ENCODE measurements around the gene PTCH2.

The PTCH2 gene, protein sequence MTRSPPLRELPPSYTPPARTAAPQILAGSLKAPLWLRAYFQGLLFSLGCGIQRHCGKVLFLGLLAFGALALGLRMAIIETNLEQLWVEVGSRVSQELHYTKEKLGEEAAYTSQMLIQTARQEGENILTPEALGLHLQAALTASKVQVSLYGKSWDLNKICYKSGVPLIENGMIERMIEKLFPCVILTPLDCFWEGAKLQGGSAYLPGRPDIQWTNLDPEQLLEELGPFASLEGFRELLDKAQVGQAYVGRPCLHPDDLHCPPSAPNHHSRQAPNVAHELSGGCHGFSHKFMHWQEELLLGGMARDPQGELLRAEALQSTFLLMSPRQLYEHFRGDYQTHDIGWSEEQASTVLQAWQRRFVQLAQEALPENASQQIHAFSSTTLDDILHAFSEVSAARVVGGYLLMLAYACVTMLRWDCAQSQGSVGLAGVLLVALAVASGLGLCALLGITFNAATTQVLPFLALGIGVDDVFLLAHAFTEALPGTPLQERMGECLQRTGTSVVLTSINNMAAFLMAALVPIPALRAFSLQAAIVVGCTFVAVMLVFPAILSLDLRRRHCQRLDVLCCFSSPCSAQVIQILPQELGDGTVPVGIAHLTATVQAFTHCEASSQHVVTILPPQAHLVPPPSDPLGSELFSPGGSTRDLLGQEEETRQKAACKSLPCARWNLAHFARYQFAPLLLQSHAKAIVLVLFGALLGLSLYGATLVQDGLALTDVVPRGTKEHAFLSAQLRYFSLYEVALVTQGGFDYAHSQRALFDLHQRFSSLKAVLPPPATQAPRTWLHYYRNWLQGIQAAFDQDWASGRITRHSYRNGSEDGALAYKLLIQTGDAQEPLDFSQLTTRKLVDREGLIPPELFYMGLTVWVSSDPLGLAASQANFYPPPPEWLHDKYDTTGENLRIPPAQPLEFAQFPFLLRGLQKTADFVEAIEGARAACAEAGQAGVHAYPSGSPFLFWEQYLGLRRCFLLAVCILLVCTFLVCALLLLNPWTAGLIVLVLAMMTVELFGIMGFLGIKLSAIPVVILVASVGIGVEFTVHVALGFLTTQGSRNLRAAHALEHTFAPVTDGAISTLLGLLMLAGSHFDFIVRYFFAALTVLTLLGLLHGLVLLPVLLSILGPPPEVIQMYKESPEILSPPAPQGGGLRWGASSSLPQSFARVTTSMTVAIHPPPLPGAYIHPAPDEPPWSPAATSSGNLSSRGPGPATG
- long read RNA-seq, donor 1, result 0 reads
- long read RNA-seq, donor 2, result 0 reads
- long read RNA-seq, donor 3, result 0 reads
- long read RNA-seq, donor 4, result 0 reads
- long read RNA-seq, donor 5, result 0 reads
- long read RNA-seq, donor 6, result 0 reads
- long read RNA-seq, donor 7, result 0 reads
- long read RNA-seq, donor 8, result 0 reads

- DNase-seq, result peak; percentile 92
Observed at GRCh38 chr1:44842862-44843655, at the start of gene PTCH2. Gene PTCH2 (minus strand): TSS chr1:44843253. CDS start chr1:44842932, 321 bp downstream.

DNA sequence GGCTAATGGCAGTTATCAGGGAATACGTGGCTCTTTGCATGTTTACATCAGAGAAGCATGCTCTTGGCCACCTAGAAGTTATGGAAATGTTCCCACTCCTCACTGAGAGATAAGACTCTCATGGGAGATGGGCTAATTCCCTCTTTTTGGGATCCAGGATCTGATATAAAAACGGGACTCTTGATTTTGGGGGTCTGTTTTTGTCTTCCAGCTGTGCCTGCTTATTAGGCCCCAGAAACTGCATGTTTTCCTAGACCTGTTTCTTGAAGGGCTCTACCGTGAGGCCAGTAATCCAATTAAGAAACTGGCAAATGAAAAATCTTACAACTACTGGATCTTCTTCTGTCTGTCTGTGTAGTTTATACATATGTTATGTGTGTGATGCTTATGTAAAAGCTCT is 47.0 kb upstream of the PTCH2 start:
- DNase-seq, result no peak

DNA sequence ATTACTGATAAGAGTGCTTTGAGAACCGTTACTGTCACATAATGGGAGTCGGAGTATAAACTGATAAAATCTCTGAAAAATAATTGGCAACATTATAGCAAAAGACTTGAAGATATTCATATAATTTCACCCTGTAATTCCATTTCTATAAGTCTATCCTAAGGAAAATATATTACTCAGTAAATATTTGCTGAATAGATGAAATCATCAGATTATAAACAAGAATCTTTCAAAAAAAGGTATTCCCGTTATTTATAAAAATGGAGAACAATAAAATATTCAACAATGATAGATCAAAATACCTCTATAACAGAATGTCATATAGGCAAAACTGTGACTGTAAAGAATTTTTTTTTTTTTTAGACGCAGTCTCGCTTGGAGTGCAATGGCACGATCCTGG is 42.4 kb upstream of the PTCH2 start:
- no peak for DNase-seq

DNA sequence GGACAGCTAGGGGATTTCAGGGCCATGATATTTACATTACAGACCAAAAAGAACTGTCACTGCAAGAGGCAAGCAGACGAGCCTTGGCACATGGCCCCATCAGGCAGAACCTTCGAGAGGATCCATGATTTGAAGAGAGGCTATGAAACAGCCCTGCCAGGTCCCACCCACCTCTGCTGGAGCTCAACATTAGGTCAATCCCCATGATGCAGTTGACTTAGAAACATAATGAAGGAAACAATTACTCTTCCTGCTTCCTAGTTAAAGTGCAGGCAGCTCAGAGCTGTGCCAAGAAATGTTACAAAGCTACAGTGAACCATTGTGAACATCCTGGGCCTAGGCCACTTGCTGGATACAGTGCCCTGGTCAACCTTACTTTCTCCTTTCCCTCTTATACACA is 41.7 kb upstream of the PTCH2 start:
- DNase-seq, result no peak

- no peak for DNase-seq
Observed at GRCh38 chr1:44881011-44881632, 38.1 kb upstream of the PTCH2 start.

GRCh38 chr1:44874155-44874554 is 31.1 kb upstream of the PTCH2 start:
- DNase-seq, result no peak

- DNase-seq, result no peak
Observed at GRCh38 chr1:44870096-44870495, 27.0 kb upstream of the PTCH2 start.

DNA sequence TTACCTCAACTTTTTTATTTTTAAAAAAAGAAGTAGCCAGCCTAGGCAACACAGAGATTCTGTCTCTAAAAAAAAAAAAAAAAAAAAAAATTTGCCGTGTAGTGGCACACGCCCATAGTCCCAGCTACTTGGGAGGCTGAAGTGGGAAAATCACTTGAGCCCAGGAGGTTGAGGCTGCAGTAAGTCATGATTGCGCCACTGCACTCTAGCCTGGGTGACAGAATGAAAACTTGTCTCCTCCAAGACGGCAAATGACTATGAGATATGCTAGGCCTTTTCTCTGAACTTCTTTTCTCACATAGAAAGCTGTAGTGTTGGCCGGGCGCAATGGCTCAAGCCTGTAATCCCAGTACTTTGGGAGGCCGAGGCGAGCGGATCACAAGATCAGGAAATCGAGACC is 24.7 kb upstream of the PTCH2 start:
- no peak for DNase-seq

- DNase-seq, result no peak
Observed at GRCh38 chr1:44862829-44863401, 19.9 kb upstream of the PTCH2 start.

GRCh38 chr1:44860891-44861425 is 17.9 kb upstream of the PTCH2 start:
- DNase-seq, result no peak

GRCh38 chr1:44860331-44860730 is 17.3 kb upstream of the PTCH2 start:
- no peak for DNase-seq

- DNase-seq, result no peak
Observed at GRCh38 chr1:44857446-44857845, 14.4 kb upstream of the PTCH2 start.

GRCh38 chr1:44855742-44856141 is 12.7 kb upstream of the PTCH2 start:
- no peak for DNase-seq

DNA sequence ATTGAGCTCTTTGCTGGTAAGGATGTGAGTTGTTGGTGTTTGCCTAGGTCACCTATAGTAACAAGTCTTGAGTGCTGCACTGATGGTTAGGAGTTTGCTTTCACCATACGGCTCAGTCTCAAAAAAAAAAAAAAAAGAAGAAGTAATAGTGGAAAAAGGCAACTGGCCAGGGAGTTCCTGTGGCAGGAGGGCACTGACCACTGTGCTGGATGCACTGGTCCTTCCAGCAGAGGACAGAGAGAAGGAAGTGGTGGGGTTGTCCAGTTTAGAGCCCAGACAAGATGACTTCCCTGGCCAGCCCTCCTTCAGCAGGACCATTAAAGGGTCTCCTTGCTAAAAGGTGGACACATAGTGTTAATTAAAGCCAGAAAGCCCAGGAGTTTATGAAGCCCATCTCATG is 11.9 kb upstream of the PTCH2 start:
- DNase-seq, result no peak

- DNase-seq, result no peak
Observed at GRCh38 chr1:44853201-44853600, 10.1 kb upstream of the PTCH2 start.

- no peak for DNase-seq
Observed at GRCh38 chr1:44851308-44851707, 8.3 kb upstream of the PTCH2 start.

GRCh38 chr1:44849575-44850132 is 6.6 kb upstream of the PTCH2 start:
- no peak for DNase-seq

- no peak for DNase-seq
Observed at GRCh38 chr1:44848456-44849181, 5.6 kb upstream of the PTCH2 start.

DNA sequence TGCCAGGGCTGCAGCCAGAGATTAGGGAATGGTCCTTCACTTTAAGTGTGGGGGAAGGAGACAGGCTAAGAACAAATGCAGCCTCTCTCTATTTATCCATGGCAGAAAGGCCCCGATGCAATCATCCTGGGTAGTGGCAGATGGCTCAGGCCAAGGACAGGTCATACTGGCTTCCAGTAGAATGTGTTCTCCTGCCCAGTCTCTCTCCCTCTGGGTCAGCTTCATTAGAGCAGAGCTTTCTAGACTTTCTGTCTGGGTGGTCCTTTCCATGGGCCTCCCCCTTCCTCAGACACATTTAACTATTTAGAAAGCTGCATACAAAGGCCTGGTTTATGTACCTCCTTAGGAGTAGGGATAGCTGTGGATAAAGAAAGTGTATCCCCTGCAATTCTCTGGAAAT is 4.8 kb upstream of the PTCH2 start:
- no peak for DNase-seq
